ENCODE measurements around the gene OSBPL8.

OSBPL8 gene

DNA sequence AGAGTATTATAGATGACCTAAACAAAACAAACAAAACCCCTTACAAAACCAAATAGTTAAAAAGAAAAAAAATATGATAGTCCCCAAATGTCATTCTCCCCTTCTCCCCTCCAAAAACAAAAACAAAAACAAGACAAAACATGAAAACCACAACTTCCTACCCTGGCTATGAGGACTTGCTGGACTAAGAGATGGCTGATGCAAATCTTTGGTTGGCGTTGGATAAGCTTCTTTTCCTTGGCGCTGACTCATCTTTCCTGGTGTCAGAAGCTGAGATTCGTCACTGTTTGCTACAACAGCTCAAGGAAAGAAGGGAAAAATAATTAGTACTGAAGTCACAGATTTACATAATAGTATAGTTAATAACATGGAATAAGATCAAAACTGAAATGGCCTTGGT lies 108.9 kb downstream of the OSBPL8 start:
- Mint-ChIP-seq H3K9me3 (no peaks in the 10 kb centered on the region), H3K27me3 (ENCODE audit: low read depth) (no peaks in the 10 kb centered on the region), H3K27ac (no peak overlapping the region), H3K4me3 (no peak overlapping the region), H3K36me3 (ENCODE audit: low read depth) (peaks cover 17% of the 10 kb centered on the region), H3K4me1 (ENCODE audit: low read depth) (peaks cover 8% of the 10 kb centered on the region)

DNA sequence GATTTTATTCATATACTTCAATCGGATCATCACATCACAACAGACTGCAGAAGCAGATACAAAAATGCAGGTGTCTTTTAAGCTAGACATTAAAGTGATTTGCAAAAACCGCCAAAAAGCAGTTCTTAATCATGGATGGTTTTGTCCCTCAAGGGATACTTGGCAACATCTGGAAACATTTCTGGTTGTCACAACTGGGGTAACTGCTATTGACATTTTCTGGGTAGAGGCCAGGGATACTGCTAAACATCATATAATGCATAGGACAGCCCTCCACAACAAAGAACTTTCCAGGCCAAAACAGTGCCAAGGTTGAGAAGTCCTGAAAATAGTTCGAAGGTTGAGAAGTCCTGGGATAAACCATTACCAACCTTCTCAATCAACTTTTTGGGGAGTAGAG lies 109.6 kb downstream of the OSBPL8 start:
- Mint-ChIP-seq H3K4me1 (ENCODE audit: low read depth) (peaks cover 11% of the 10 kb centered on the region), H3K27me3 (ENCODE audit: low read depth) (no peaks in the 10 kb centered on the region), H3K4me3 (no peak overlapping the region), H3K9me3 (no peaks in the 10 kb centered on the region), H3K27ac (no peak overlapping the region), H3K36me3 (ENCODE audit: low read depth) (peaks cover 19% of the 10 kb centered on the region)

DNA sequence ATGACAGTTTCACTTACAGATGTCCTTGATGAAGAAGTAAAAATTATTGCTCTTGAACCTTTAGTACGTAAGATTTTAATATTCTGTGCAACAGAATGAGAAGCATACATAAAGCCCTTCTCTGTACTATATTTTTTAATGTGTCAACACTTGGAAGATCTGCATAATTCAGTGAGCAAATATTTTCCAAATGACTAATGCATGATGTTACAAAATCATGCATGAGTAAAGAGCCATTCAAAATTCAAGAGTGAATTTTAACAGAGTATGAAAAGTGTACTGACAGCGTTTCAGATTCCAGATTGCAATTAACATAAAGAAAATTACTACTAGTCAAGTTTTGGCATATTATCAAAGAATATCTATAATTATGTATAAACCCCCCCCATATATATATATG lies 110.0 kb downstream of the OSBPL8 start:
- no peak overlapping the region for H3K4me3 Mint-ChIP-seq
- H3K27me3 Mint-ChIP-seq (ENCODE audit: low read depth) = no peaks in the 10 kb centered on the region
- H3K27ac Mint-ChIP-seq = no peak overlapping the region
- peaks cover 19% of the 10 kb centered on the region for H3K36me3 Mint-ChIP-seq (ENCODE audit: low read depth)
- no peaks in the 10 kb centered on the region for H3K9me3 Mint-ChIP-seq
- peaks cover 11% of the 10 kb centered on the region for H3K4me1 Mint-ChIP-seq (ENCODE audit: low read depth)

DNA sequence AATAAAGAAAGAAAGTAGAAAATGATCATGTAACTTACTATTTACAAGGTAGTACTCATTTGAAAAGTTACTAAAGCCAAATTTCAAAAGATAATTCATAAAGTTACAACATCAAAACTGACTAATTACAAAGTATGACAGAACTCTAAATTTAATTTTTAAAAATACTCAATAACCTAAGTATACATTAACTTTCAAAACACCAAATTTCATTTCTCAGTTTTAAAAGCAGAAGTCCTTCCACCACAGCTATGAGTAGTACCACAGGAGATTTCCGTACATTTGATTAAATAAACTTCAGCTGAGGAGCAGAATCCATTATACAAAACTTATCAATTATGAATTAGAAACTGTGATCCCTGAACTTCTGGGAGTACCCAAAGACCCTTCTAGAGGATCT lies 110.6 kb downstream of the OSBPL8 start:
- H3K27me3 Mint-ChIP-seq (ENCODE audit: low read depth) = no peaks in the 10 kb centered on the region
- peaks cover 11% of the 10 kb centered on the region for H3K4me1 Mint-ChIP-seq (ENCODE audit: low read depth)
- no peaks in the 10 kb centered on the region for H3K9me3 Mint-ChIP-seq
- no peak overlapping the region for H3K4me3 Mint-ChIP-seq
- H3K27ac Mint-ChIP-seq = no peak overlapping the region
- H3K36me3 Mint-ChIP-seq (ENCODE audit: low read depth) = peaks cover 19% of the 10 kb centered on the region

DNA sequence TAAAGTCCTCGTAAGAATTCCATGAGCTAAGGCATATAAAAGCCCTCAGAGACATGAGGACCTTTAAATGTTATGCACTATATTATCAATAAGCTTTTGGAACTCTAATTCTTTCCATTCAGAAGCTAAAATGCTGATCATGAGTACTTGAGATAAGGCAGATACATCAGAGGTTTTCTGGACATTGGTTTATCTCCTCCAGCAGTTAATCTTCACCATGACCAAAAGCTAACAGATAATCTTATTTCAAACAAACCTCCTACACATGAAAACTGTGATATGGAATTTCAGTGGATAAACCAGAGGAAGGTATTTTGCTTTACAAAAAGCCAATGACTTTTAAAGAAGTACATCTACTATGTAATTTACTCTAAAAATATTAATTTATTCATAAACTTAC lies 113.5 kb downstream of the OSBPL8 start:
- no peak overlapping the region for H3K27ac Mint-ChIP-seq
- H3K9me3 Mint-ChIP-seq = no peaks in the 10 kb centered on the region
- H3K27me3 Mint-ChIP-seq (ENCODE audit: low read depth) = no peaks in the 10 kb centered on the region
- peaks cover 11% of the 10 kb centered on the region for H3K4me1 Mint-ChIP-seq (ENCODE audit: low read depth)
- H3K36me3 Mint-ChIP-seq (ENCODE audit: low read depth) = peaks cover 19% of the 10 kb centered on the region
- H3K4me3 Mint-ChIP-seq = no peak overlapping the region

DNA sequence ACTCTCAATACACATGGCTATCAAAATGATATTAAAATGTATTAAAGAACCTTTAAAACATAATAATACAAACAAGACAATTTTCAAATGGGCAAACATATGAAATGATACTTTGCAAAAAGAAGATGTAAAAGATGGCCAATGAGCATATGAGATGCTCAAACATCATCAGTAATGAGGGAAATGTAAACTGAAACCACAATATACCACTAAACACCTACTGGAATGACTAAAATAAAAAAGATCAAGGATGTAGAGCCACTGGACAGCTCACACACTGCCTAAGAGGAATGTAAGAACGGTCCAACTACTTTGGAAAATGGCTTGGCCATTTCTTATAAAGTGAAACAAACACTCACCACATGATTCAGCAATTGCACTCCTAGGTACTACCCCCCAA lies 114.1 kb downstream of the OSBPL8 start:
- Mint-ChIP-seq H3K9me3 (no peaks in the 10 kb centered on the region), H3K36me3 (ENCODE audit: low read depth) (peaks cover 20% of the 10 kb centered on the region), H3K4me1 (ENCODE audit: low read depth) (peaks cover 8% of the 10 kb centered on the region), H3K4me3 (no peak overlapping the region), H3K27me3 (ENCODE audit: low read depth) (no peaks in the 10 kb centered on the region), H3K27ac (no peak overlapping the region)

DNA sequence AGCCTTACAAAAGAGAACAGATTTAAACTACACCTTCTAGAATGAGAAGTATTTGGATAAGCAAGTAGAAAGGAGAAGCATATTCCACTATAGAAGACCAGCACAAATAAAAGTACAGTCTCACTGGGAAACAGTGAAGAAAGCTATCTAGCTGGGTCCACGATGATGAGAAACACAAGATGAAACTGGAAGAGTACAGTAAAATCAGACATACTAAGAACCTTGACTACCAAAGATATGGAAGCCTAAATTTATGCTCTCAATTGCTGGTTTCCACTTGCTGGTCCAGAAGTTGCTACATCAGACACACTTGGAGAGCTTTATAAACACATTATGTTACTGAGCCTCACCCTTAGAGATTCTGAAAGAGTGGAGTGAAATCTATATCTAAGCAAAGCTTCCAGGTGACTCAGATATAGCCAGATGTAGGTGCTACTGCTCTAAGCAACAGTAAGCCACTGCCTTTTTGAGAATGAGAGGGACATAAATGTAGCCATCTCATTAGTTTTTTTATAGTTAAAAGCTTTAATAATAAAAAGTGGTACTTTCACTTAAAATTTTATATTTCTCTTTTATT lies 115.1 kb downstream of the OSBPL8 start:
- H3K27ac Mint-ChIP-seq = no peak overlapping the region

DNA sequence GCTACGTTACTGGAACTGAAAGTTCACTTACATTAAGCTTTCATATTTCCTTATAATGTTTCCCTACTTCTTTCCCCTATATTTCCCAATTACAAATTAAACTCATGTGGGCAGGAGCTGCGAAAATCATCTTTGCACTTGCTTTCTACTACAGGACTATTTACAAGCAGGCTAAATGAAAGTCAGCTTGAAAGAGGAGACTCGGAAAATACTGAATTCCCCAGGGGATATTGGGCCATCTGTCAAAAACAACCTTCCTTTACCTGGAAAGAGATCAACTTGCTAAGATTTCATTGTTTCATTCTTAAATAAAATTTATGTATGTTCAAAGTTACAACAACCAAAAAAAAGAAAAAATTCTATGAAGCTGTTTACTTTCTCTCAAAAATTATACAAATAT lies 118.6 kb downstream of the OSBPL8 start:
- Mint-ChIP-seq H3K4me3 (no peak overlapping the region), H3K9me3 (peaks cover 7% of the 10 kb centered on the region), H3K27ac (no peak overlapping the region), H3K36me3 (ENCODE audit: low read depth) (peaks cover 15% of the 10 kb centered on the region), H3K4me1 (ENCODE audit: low read depth) (peaks cover 7% of the 10 kb centered on the region), H3K27me3 (ENCODE audit: low read depth) (no peaks in the 10 kb centered on the region)

More for the DNA sequence above, 115.1 kb downstream of the OSBPL8 start:
- peaks cover 16% of the 10 kb centered on the region for H3K36me3 Mint-ChIP-seq (ENCODE audit: low read depth)
- H3K27me3 Mint-ChIP-seq (ENCODE audit: low read depth) = no peaks in the 10 kb centered on the region
- H3K9me3 Mint-ChIP-seq = no peaks in the 10 kb centered on the region
- H3K4me3 Mint-ChIP-seq = no peak overlapping the region
- H3K4me1 Mint-ChIP-seq (ENCODE audit: low read depth) = peaks cover 8% of the 10 kb centered on the region

DNA sequence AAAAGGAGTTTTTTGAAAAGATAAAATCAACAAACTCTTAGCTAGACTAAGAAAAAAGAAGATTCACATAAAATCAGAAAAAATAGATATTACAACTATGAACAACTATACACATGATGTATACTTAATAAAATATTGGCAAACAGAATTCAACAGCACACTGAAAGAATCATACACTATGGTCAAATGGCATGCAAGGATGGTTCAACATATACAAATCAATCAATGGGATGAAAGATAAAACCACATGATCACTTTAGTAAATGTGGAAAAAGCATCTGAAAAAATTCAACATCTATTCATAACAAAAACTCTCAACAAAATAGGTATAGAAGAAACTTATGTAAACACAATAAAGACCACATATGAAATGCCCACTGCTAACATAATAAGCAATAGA lies 126.8 kb downstream of the OSBPL8 start:
- Mint-ChIP-seq H3K4me3 (no peak overlapping the region), H3K9me3 (peaks cover 46% of the 10 kb centered on the region), H3K4me1 (ENCODE audit: low read depth) (peaks cover 1% of the 10 kb centered on the region), H3K36me3 (ENCODE audit: low read depth) (peaks cover 40% of the 10 kb centered on the region), H3K27ac (no peak overlapping the region), H3K27me3 (ENCODE audit: low read depth) (no peaks in the 10 kb centered on the region)

DNA sequence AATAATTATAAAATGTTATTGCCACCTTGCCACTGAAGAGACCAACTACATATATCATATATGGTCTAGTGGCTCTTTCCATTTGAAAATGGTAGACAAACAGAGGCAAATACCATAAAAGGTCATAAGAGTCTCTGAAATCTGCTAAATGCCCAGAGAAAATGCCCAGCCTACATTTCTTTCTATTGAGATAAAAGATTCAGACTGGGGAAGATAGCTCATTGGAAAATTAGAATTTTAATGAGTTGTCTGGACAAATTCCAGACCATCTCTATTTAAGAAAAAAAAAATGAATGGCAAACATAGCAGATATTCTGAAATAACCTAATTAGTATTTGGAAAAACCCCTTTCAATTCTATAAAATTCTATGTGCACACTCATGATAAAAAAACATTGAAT lies 131.5 kb downstream of the OSBPL8 start:
- peaks cover 44% of the 10 kb centered on the region for H3K36me3 Mint-ChIP-seq (ENCODE audit: low read depth)
- no peak overlapping the region for H3K4me3 Mint-ChIP-seq
- H3K9me3 Mint-ChIP-seq = peaks cover 53% of the 10 kb centered on the region

DNA sequence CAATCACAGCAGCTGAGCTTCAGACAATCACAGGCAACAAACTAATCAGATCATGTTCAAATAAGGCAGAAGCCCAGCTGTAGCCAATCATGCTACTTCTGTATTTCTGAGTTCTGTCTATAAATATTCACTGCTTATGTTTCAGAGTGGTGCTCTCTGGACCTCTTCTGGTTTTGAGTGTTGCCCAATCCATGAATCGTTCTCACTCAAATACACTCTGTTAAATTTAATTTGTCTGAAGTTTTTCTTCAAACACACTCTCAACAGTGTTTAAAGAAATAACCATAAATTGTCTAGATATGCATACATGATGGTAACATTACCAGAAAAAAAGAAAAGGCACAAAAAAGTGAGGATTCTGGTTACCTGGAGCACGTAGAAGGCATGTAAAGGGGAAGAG lies 133.4 kb downstream of the OSBPL8 start:
- Mint-ChIP-seq H3K36me3 (ENCODE audit: low read depth) (peaks cover 29% of the 10 kb centered on the region), H3K4me1 (ENCODE audit: low read depth) (peaks cover 1% of the 10 kb centered on the region), H3K27ac (no peak overlapping the region), H3K9me3 (peaks cover 34% of the 10 kb centered on the region), H3K4me3 (no peak overlapping the region), H3K27me3 (ENCODE audit: low read depth) (no peaks in the 10 kb centered on the region)

More for the DNA sequence above, 131.5 kb downstream of the OSBPL8 start:
- H3K27me3 Mint-ChIP-seq (ENCODE audit: low read depth) = no peaks in the 10 kb centered on the region
- peaks cover 1% of the 10 kb centered on the region for H3K4me1 Mint-ChIP-seq (ENCODE audit: low read depth)
- H3K27ac Mint-ChIP-seq = no peak overlapping the region

DNA sequence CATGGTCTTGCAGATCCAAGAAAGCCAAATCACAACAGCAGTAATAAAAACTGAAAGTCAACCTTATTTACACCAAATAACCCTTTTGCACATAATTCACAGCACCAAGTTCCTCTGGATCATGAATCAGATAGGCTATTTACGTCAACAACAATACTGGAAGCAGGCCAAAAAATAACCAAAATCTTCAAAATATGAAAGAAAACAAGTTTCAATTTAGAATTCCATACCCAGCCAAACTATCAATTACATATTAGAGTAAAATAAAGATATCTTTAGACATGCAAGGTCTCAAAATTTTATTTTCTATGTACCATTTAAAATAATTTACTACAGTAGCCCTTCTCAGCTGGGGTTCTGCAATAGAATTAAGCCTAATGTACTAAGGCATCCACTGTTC lies 134.6 kb downstream of the OSBPL8 start:
- Mint-ChIP-seq H3K9me3 (peaks cover 27% of the 10 kb centered on the region), H3K36me3 (ENCODE audit: low read depth) (peaks cover 21% of the 10 kb centered on the region), H3K27me3 (ENCODE audit: low read depth) (no peaks in the 10 kb centered on the region), H3K27ac (no peak overlapping the region), H3K4me3 (no peak overlapping the region), H3K4me1 (ENCODE audit: low read depth) (peaks cover 2% of the 10 kb centered on the region)

DNA sequence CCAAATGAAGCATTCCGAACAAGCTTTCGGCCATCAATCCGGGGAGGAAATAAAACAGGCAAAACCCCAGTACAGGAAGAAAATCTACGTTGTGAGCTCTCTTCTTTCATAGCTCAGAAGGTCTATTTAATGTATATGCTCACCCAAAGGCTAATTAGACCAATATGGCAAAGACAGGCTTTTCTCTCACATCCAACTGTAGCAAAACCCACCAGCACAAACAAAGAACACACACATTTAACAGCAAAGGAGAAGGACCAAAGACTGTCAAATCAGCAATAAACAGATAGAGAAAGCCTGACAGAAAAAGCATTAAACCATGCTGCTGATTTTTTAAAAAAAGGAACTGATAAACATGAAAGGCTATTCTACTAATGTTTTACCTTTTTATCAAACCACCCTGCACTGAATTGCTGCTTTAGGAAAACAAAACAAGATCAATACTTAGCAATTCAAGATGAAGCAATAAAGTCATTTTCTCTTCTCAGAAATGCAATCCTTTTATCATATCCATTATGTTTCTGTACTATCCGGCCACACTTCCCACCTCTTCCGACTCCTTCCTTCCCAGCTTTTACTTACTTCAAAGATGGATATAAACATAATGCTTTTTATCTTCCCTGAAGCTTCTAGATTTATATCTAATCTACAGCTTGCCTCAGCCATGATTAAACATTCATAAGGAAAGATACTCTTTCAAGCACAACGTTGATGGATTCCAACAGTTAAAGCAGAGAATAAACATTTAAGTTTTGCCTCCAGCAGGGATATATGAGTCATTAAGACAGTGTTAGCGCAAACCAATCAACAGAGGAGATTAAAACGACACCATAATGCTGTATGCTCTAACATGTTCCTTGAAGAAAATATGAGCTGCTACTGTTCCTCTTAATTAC lies 136.8 kb downstream of the OSBPL8 start:
- peaks cover 2% of the 10 kb centered on the region for H3K4me1 Mint-ChIP-seq (ENCODE audit: low read depth)
- peaks cover 27% of the 10 kb centered on the region for H3K9me3 Mint-ChIP-seq
- no peak overlapping the region for H3K27ac Mint-ChIP-seq
- no peak overlapping the region for H3K4me3 Mint-ChIP-seq
- H3K36me3 Mint-ChIP-seq (ENCODE audit: low read depth) = peaks cover 23% of the 10 kb centered on the region
- H3K27me3 Mint-ChIP-seq (ENCODE audit: low read depth) = no peaks in the 10 kb centered on the region

DNA sequence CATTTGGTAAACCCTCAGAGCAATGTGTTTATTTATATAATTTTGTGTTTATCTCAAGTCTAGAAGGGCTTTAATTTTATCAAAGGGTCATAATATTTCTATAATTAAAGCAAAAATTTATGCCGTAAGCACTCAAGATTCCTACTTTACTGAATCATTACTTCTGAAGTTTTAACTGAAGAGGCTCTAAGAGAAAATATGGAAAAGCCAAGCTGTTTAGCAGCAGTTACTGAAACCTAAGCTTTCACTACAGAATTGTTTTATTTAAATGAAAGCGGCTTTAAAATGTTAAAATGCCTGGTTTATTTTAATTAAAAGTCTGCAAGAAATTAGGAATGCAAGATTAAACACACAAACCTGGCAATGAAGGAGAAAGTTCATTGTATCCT lies 137.4 kb downstream of the OSBPL8 start:
- Mint-ChIP-seq H3K36me3 (ENCODE audit: low read depth) (peaks cover 26% of the 10 kb centered on the region), H3K27me3 (ENCODE audit: low read depth) (no peaks in the 10 kb centered on the region), H3K4me1 (ENCODE audit: low read depth) (peaks cover 8% of the 10 kb centered on the region), H3K9me3 (peaks cover 27% of the 10 kb centered on the region), H3K27ac (no peak overlapping the region), H3K4me3 (no peak overlapping the region)

DNA sequence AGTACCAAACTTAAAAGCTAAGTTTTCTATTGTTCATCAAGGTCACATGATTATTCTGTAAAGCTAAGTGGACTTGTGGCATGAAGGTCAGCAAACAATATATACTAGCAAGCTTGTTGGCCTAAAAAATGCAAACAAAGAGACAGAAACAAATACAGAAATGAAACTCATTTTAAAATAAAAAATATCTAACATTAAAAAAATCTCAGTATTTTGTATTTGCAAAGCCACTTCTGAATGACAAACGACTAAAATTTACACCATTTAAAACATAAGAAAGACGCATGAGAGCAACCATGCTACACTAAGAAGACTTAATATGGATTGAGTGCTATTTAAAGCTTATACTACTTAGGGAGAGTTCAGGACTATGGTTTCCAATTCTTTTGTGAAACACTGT lies 138.5 kb downstream of the OSBPL8 start:
- peaks cover 11% of the 10 kb centered on the region for H3K4me1 Mint-ChIP-seq (ENCODE audit: low read depth)
- H3K9me3 Mint-ChIP-seq = peaks cover 17% of the 10 kb centered on the region
- H3K36me3 Mint-ChIP-seq (ENCODE audit: low read depth) = peaks cover 18% of the 10 kb centered on the region
- H3K27me3 Mint-ChIP-seq (ENCODE audit: low read depth) = no peaks in the 10 kb centered on the region
- H3K27ac Mint-ChIP-seq = no peak overlapping the region
- H3K4me3 Mint-ChIP-seq = no peak overlapping the region
